ENCODE data around the gene MAMDC2.

The MAMDC2 gene

GRCh38 chr9:70110194-70111041 is 66.8 kb downstream of the MAMDC2 start:
- no peak for DNase-seq

GRCh38 chr9:70111042-70111602 is 67.5 kb downstream of the MAMDC2 start:
- DNase-seq: peak in 1 of 2 experiments; percentile 71

GRCh38 chr9:70111641-70112236 is 68.1 kb downstream of the MAMDC2 start:
- no peak for DNase-seq

GRCh38 chr9:70112981-70113380 is 69.3 kb downstream of the MAMDC2 start:
- DNase-seq: no peak

- DNase-seq: peak in 1 of 2 experiments; percentile 51
Observed at GRCh38 chr9:70113403-70114022, 69.9 kb downstream of the MAMDC2 start.

GRCh38 chr9:70114898-70115297 is 71.2 kb downstream of the MAMDC2 start:
- DNase-seq: no peak

GRCh38 chr9:70117835-70118319 is 74.2 kb downstream of the MAMDC2 start:
- no peak for DNase-seq

GRCh38 chr9:70119786-70120185 is 76.1 kb downstream of the MAMDC2 start:
- DNase-seq: no peak

GRCh38 chr9:70120834-70121510 is 77.3 kb downstream of the MAMDC2 start:
- peak in 1 of 2 experiments; percentile 8 for DNase-seq

GRCh38 chr9:70121818-70122436 is 78.3 kb downstream of the MAMDC2 start:
- DNase-seq: no peak

GRCh38 chr9:70123695-70124094 is 80.0 kb downstream of the MAMDC2 start:
- DNase-seq: no peak

GRCh38 chr9:70125621-70126263 is 82.1 kb downstream of the MAMDC2 start:
- no peak for DNase-seq

- no peak for DNase-seq
Observed at GRCh38 chr9:70127036-70127435, 83.4 kb downstream of the MAMDC2 start.

GRCh38 chr9:70127540-70128416 is 84.1 kb downstream of the MAMDC2 start:
- DNase-seq: no peak

- no peak for DNase-seq
Observed at GRCh38 chr9:70130266-70130665, 86.6 kb downstream of the MAMDC2 start.

GRCh38 chr9:70131296-70131695 is 87.6 kb downstream of the MAMDC2 start:
- DNase-seq: peak in 1 of 2 experiments; percentile 6

- DNase-seq: no peak
Observed at GRCh38 chr9:70133253-70134208, 89.9 kb downstream of the MAMDC2 start.

- DNase-seq: no peak
Observed at GRCh38 chr9:70134360-70134759, 90.7 kb downstream of the MAMDC2 start.

GRCh38 chr9:70135176-70135575 is 91.5 kb downstream of the MAMDC2 start:
- no peak for DNase-seq

- DNase-seq: no peak
Observed at GRCh38 chr9:70136632-70137031, 93.0 kb downstream of the MAMDC2 start.

Measured in NCI-H526 (cell line).